ENCODE data around the gene RPGRIP1L.

RPGRIP1L gene

GRCh38 chr16:53612003-53612402, 91.7 kb downstream of the RPGRIP1L start:
- TF ChIP-seq GATA3 (IDR thresholded peaks at IDR 0.05; ENCODE audit: low read depth, low read length) (no peak), GATA2 (IDR thresholded peaks at IDR 0.05; ENCODE audit: low read depth, low read length) (no peak)

DNA sequence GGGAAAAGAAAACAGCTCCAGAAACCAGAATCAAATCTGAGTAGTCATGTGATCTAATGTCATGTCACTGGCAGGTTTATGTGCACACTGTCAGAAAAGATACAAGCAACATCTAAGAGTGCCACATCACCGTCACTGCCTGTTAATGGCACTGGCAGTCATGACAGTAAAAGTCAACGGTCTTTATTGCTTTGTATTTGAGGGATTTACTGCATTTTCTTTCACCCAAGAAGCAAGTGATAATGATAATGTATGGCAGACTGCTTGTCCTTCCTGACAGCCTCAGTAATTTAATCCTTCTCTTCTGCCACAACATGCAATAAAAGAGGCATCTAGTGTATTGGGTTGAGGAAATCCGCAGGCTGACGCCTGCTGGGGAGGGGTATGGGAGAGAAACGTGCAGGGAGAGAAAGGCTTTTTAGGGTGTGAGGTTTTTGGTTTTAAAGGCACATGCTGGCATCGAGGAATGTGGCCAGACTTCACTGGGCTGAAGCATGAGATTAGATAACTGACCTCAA, 92.4 kb downstream of the RPGRIP1L start:
- TF ChIP-seq GATA2 (IDR thresholded peaks at IDR 0.05; ENCODE audit: low read depth, low read length) (no peak), GATA3 (IDR thresholded peaks at IDR 0.05; ENCODE audit: low read depth, low read length) (no peak)

DNA sequence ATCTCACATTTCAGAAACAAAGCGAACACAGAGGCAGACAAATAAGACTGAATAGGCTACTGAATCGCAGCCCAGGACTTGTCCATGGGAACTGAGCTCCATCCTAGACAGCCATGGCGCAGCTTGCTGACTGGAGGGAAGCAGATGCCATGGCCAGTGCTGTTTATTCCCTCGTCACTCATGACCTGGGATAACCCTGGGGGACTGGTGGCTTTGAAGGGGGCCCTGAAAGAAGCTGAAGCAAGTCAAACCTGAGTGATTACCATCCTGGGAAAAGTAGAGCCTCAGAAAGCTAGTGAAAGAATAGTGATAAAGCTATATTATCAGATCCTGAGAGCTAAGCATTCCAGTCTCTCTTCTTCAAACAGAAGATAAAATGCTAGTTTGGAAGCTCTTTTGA, 94.1 kb downstream of the RPGRIP1L start:
- no peak for TF ChIP-seq GATA3 (IDR thresholded peaks at IDR 0.05; ENCODE audit: low read depth, low read length)
- TF ChIP-seq GATA2 (IDR thresholded peaks at IDR 0.05; ENCODE audit: low read depth, low read length): no peak

GRCh38 chr16:53608094-53608493, 95.6 kb downstream of the RPGRIP1L start:
- TF ChIP-seq GATA3 (IDR thresholded peaks at IDR 0.05; ENCODE audit: low read depth, low read length) (no peak), GATA2 (IDR thresholded peaks at IDR 0.05; ENCODE audit: low read depth, low read length) (no peak)

DNA sequence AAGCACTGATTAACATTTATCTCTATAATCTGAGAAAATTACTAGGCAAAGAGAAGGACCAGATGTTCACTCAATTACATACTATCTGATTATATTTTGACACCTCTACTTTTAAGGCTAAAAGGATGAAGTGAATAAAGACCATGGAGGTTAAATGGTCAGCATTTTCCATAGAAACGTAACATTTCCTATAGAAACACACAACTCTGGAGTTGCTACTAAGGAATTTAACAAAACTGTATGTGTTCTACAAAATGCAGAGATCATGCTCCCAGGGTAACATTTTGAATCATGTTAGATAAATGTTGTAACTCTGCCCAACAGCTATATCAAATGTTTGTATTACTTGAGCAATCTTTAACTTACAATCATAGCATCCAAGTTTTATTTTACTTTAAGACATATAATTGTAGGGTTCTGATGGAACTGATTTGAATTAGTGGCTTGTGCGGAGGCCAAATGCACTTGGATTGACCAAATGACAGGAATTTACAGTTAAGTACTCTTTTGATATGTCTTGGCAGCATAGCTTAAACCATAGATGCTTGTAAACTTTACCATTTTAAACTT, 97.7 kb downstream of the RPGRIP1L start:
- TF ChIP-seq GATA3 (IDR thresholded peaks at IDR 0.05; ENCODE audit: low read depth, low read length): no peak
- no peak for TF ChIP-seq GATA2 (IDR thresholded peaks at IDR 0.05; ENCODE audit: low read depth, low read length)

DNA sequence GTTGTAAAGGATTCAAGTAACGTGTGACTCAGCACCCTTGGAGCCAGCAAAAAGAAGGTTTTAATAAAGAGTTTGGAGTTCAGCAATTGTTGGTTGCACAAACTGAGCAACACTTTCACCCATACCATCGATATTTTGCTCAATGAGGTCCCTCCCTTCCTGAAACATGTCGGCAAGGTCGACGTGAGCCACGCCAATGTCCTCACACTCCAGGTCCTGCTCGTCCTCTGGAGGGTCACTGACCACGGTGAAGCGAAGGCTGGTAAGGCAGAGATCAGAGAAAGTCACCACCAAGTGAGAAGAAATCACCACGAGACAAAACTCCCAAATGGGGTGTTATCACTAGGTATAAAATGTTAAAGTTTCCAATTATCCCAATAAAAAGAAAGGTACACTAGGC, 98.3 kb downstream of the RPGRIP1L start:
- TF ChIP-seq GATA3 (IDR thresholded peaks at IDR 0.05; ENCODE audit: low read depth, low read length) (no peak), GATA2 (IDR thresholded peaks at IDR 0.05; ENCODE audit: low read depth, low read length) (no peak)

DNA sequence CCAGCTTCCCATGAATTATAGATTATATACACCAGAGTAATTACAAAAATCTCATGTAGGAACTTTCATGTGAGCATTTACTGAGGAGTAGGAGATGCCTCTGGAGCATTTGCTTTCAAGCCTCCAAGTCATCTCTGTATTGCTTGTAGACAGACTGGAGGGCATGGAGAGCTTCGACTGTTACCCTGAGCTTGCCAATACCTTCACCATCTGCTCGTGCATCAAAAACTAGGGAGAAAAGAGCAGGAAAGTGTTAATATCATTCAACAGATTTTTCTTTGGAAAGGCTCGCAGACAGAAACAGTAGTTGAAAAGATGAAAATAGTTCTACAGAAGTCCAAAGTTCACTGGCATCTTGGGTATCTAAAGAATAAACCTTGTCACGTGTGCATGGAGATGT, 101.7 kb downstream of the RPGRIP1L start:
- TF ChIP-seq GATA2 (IDR thresholded peaks at IDR 0.05; ENCODE audit: low read depth, low read length) (no peak), GATA3 (IDR thresholded peaks at IDR 0.05; ENCODE audit: low read depth, low read length) (no peak)

GRCh38 chr16:53600616-53601015, 103.0 kb downstream of the RPGRIP1L start:
- TF ChIP-seq GATA2 (IDR thresholded peaks at IDR 0.05; ENCODE audit: low read depth, low read length): no peak
- no peak for TF ChIP-seq GATA3 (IDR thresholded peaks at IDR 0.05; ENCODE audit: low read depth, low read length)

DNA sequence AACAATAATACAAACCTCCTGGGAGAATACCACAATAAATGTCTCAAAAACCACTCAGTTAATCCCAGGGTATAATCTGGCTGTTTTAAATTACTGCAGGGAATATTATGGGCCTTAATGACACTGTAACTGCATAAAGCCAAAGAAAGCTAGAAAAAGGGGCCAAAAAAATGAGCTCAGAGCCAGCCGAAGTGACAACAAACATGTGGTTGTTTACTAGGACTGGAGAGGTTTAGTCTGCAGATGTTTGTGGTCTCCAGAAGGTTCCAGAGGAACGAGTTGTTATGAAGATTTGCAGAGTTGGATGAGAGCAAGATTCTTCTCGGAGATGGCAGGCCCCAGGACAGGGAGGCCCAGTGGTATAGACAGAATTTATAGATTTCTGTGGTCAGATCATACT, 103.5 kb downstream of the RPGRIP1L start:
- no peak for TF ChIP-seq GATA3 (IDR thresholded peaks at IDR 0.05; ENCODE audit: low read depth, low read length)
- TF ChIP-seq GATA2 (IDR thresholded peaks at IDR 0.05; ENCODE audit: low read depth, low read length): no peak

DNA sequence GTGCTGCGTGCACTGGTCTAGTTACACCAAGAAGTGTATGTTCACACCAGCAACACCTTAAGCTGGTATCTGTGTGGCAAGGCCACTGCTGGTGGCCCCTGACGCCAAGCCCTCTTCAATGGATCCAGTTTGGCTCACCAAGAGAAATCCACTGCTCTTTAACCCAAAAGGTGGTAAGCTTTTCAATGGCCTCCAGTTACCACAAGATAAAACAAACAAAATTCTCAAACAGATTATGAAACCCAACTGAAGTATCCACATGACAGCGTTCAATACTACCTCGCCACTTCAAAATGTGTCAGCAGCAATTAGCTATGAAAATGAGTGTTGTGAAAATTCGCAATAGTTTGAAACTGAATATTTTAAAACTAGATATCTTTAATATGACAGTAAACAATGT, 104.1 kb downstream of the RPGRIP1L start:
- TF ChIP-seq GATA2 (IDR thresholded peaks at IDR 0.05; ENCODE audit: low read depth, low read length): no peak
- TF ChIP-seq GATA3 (IDR thresholded peaks at IDR 0.05; ENCODE audit: low read depth, low read length): no peak

GRCh38 chr16:53598511-53599275, 105.0 kb downstream of the RPGRIP1L start:
- TF ChIP-seq GATA2 (IDR thresholded peaks at IDR 0.05; ENCODE audit: low read depth, low read length): no peak
- no peak for TF ChIP-seq GATA3 (IDR thresholded peaks at IDR 0.05; ENCODE audit: low read depth, low read length)

DNA sequence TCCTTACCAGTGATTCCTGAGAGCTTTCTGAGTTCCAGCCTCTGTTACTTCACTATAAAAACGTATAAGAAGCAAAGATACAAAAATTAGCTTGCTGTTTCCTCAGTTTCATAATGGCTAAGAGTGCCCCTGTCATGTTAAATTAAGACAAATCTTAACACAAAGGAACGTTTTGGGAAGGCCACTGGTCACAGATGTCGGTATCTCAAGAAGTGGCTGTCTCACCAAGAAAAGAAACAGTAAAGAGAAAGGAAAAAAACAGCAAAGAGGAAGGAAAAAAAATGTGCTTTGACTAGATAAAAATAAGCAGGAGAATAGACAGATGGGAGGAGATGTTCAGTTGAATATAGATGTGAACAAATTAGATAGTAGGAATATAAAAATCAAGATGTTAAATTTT, 105.9 kb downstream of the RPGRIP1L start:
- no peak for TF ChIP-seq GATA2 (IDR thresholded peaks at IDR 0.05; ENCODE audit: low read depth, low read length)
- TF ChIP-seq GATA3 (IDR thresholded peaks at IDR 0.05; ENCODE audit: low read depth, low read length): no peak

GRCh38 chr16:53588081-53588648, 115.5 kb downstream of the RPGRIP1L start:
- TF ChIP-seq GATA3 (IDR thresholded peaks at IDR 0.05; ENCODE audit: low read depth, low read length) (no peak), GATA2 (IDR thresholded peaks at IDR 0.05; ENCODE audit: low read depth, low read length) (no peak)

DNA sequence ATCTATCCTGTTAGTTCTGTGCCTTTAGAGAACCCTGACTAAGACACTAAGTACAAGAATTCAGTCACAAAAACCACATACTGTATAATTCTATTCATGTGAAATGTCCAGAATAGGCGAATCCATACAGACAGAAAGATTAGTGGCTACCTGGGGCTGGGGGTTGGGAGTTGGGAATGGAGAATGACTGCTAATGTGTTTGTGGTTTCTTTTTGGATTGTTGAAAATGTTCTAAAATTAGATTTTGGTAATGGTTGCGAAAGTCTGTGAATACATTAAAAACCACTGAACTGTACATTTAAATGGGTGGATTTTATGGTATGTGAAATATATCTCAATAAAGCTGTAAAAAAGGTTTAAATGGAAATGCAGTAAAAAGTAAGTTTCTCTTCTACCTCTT, 120.3 kb downstream of the RPGRIP1L start:
- TF ChIP-seq GATA3 (IDR thresholded peaks at IDR 0.05; ENCODE audit: low read depth, low read length) (no peak), GATA2 (IDR thresholded peaks at IDR 0.05; ENCODE audit: low read depth, low read length) (no peak)

DNA sequence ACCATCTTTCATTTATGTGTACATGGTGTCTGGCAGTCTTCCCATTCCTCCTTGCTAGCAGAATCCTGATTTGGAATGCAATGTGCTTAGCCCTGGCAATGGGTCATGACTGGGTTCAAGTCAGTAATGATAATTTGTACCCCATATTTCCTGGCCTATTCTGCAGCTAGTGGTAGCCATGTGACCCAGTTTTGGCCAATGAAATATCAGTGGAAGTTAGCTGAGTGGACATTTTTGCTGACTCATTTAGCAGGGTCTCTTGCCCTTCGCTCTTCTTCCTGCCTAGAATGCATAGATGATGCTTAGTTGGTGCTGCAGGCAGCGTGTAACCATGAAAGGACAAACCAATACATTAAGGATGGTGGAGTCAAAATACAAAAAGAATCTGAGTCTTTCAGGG, 121.9 kb downstream of the RPGRIP1L start:
- TF ChIP-seq GATA3 (IDR thresholded peaks at IDR 0.05; ENCODE audit: low read depth, low read length): no peak
- TF ChIP-seq GATA2 (IDR thresholded peaks at IDR 0.05; ENCODE audit: low read depth, low read length): no peak
